ENCODE results near the gene KIF18B. TPM values are rescaled to one million over a fixed set of nuclear protein-coding genes. Genes with fewer than 3 reads are reported as not detected.

The KIF18B gene
- total and polyA plus RNA-seq, 8 donors: 2.9 to 24.5 (median 12.9) TPM

GRCh38 chr17:44934745-44935105 is 12.8 kb downstream of the KIF18B start:
- TF ChIP-seq CTCF (IDR thresholded peaks at IDR 0.05): no peak
- intact Hi-C loops (cut with DNase I): no loop called here
- DNase-seq (no peak), ATAC-seq (no peak)
- Histone ChIP-seq H3K27me3 (no peaks in the 10 kb centered on the region), H3K27ac (no peak overlapping the region), H3K9me3 (no peaks in the 10 kb centered on the region), H3K4me3 (no peak overlapping the region), H3K36me3 (peaks cover 0 to 37% of the 10 kb centered on the region in 2 donors), H3K4me1 (no peaks in the 10 kb centered on the region)

DNA sequence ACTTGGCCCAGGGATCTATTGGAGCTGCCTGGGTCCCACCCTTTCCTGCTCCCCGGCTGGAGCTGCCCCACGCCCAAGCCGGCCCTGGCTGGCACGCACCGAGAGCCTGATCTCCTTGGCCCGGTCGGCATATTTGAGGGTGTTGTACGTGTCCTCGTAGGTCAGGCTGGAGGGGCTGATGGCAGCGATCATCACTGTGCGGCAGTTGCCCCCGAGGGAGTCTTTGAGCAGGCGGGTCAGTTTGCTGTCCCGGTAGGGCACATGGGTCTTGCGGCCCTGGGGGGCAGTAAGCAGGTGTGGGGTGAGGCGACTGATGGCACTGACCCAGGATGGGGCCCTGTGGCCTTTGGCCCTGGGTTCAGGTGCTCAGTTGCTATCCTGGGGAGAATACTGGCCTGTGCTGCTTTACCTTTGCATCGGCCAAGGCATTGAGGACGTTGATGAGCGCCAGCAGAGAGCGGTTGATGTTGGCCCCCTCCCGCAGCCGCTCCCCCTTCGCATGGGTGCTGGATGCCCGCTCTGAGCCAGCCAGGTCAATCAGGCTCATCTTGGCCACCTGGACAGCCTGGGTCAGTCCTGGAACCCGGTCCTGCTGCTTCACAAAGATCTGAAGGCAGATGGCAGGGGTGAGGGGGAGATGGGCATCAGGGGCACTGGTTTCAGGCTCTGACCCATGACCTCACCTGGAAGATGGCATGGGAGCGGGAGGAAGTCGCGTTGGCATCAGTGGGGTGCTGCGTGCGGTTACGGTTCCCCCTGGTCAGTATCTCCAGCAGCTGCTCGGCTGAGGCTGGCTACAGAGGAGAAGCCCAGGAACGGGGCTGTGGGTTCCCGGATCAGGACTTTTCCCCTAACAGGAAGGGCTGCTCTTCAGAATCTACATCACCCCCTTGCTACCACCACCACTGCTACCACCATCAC is 13.5 kb downstream of the KIF18B start:
- ATAC-seq: no peak

GRCh38 chr17:44932787-44933097 is 14.8 kb downstream of the KIF18B start:
- no peaks in the 10 kb centered on the region for H3K4me1 ChIP-seq
- no peaks in the 10 kb centered on the region for H3K9me3 ChIP-seq
- no peak overlapping the region for H3K4me3 ChIP-seq
- H3K27ac ChIP-seq: no peak overlapping the region
- DNase-seq (no peak), ATAC-seq (no peak)
- H3K27me3 ChIP-seq: no peaks in the 10 kb centered on the region
- intact Hi-C loops (cut with DNase I): no loop called here
- no peak for TF ChIP-seq CTCF (IDR thresholded peaks at IDR 0.05)
- H3K36me3 ChIP-seq: peaks cover 0 to 44% of the 10 kb centered on the region in 2 donors

More for the DNA sequence above, 13.5 kb downstream of the KIF18B start:
- peak in 1 of 4 donors; percentile 11 for DNase-seq
- Histone ChIP-seq H3K27ac (no peak overlapping the region), H3K4me3 (no peak overlapping the region), H3K9me3 (no peaks in the 10 kb centered on the region), H3K36me3 (peaks cover 0 to 38% of the 10 kb centered on the region in 2 donors), H3K27me3 (no peaks in the 10 kb centered on the region), H3K4me1 (no peaks in the 10 kb centered on the region)
- intact Hi-C loops (cut with DNase I): no loop called here
- TF ChIP-seq CTCF (IDR thresholded peaks at IDR 0.05): no peak

- intact Hi-C loops (cut with DNase I): no loop called here
- TF ChIP-seq CTCF (IDR thresholded peaks at IDR 0.05): no peak
Measured at GRCh38 chr17:44932096-44932786, 15.3 kb downstream of the KIF18B start.

DNA sequence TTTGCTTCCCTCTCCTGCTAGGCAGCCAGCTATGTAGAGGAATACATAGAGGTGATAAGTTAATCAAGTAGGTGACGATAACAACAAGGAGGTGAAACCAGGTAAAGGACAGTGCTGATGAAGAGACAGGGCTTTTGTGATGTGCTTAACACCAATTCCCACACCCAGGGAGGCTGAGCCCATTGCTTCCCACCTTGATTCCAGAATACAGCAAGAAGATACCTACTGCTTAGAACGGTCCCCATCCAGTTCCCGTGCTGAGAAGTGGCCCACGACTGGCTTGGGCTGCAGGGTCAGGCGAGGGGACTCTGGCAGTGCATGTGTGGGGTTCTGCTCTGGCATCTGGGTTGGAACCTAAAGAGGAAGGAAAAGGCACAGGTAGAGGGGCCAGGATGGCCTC is 16.2 kb downstream of the KIF18B start:
- DNase-seq (peak in 1 of 4 donors; percentile 8), ATAC-seq (no peak)
- Histone ChIP-seq H3K4me1 (no peaks in the 10 kb centered on the region), H3K27me3 (no peaks in the 10 kb centered on the region), H3K36me3 (peaks cover 0 to 52% of the 10 kb centered on the region in 2 donors), H3K4me3 (no peak overlapping the region), H3K27ac (no peak overlapping the region), H3K9me3 (no peaks in the 10 kb centered on the region)
- no peak for TF ChIP-seq CTCF (IDR thresholded peaks at IDR 0.05)
- intact Hi-C loops (cut with DNase I): no loop called here

More at GRCh38 chr17:44932096-44932786, 15.3 kb downstream of the KIF18B start:
- Histone ChIP-seq H3K36me3 (peaks cover 0 to 44% of the 10 kb centered on the region in 2 donors), H3K27me3 (no peaks in the 10 kb centered on the region), H3K4me3 (no peak overlapping the region), H3K27ac (no peak overlapping the region), H3K9me3 (no peaks in the 10 kb centered on the region), H3K4me1 (no peaks in the 10 kb centered on the region)
- DNase-seq (no peak), ATAC-seq (no peak)
